Prostate gland (tissue), 2 donors: ENCODE data around the gene RTCA.

Experiments used
- POLR2AphosphoS5 ChIP-seq: sonication (generic); formaldehyde crosslinking; IDR thresholded peaks from one replicate; pipeline ENCODE4 v1.6.1; 2017; ENCODE audit warnings: antibody characterized with exemption
- TF ChIP-seq, protein P1 (sequence below), 4 experiments: fragments of 200-600 bp in 2 of 4; fragments of 450-650 bp in 2 of 4; sonication (generic) in 2 of 4; IDR thresholded peaks; 1 replicate in 3 of 4; 2 replicates in 1 of 4; pipeline ENCODE4 v1.5.1; 2016 to 2019; ENCODE audit warnings: antibody characterized with exemption in 4 of 4, mild to moderate bottlenecking in 2 of 4, moderate library complexity in 2 of 4

DNA sequence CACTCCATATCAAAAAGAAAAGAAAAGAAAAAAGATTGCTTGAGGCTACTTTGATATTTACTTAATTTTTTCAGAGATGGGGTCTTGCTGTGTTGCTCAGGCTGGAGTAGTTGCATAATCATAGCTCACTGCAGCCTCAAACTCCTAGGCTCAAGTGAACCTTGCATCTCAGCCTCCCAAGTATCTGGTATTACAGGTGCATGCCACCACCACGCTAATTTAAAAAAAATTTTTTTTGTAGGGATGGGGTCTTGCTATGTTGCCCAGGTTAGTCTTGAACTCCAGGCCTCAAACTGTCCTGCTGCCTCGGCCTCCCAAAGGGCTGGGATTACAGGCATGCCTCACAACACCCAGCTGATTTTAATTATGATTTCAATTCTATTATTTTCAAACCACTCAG is 38.2 kb downstream of the RTCA start:
- TF ChIP-seq, protein P1, sequence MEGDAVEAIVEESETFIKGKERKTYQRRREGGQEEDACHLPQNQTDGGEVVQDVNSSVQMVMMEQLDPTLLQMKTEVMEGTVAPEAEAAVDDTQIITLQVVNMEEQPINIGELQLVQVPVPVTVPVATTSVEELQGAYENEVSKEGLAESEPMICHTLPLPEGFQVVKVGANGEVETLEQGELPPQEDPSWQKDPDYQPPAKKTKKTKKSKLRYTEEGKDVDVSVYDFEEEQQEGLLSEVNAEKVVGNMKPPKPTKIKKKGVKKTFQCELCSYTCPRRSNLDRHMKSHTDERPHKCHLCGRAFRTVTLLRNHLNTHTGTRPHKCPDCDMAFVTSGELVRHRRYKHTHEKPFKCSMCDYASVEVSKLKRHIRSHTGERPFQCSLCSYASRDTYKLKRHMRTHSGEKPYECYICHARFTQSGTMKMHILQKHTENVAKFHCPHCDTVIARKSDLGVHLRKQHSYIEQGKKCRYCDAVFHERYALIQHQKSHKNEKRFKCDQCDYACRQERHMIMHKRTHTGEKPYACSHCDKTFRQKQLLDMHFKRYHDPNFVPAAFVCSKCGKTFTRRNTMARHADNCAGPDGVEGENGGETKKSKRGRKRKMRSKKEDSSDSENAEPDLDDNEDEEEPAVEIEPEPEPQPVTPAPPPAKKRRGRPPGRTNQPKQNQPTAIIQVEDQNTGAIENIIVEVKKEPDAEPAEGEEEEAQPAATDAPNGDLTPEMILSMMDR (IDR thresholded peaks at IDR 0.05) = no peak
- TF ChIP-seq POLR2AphosphoS5 = no peak
